GM13977 (cell line): ENCODE measurements around the gene MICU1.

ENCODE experiments used
- DNase-seq: peaks from one replicate; pipeline ENCODE4 v3.0.0; 2012; ENCODE audit warnings: low spot score
- in situ Hi-C: fragments of 300-500 bp; cut with MboI; formaldehyde crosslinking; loops from one replicate; pipeline ENCODE4 v1.12.0; 2022; ENCODE audit warnings: low sequenced_read_pairs, low pct_unique_long_range_greater_than_20kb, mixed read lengths, inconsistent platforms; ENCODE audit not compliant: unreplicated experiment
- TF ChIP-seq, protein P1 (sequence below): IDR thresholded peaks from 2 replicates; pipeline ENCODE4 v1.5.1; 2012; ENCODE audit warnings: mild to moderate bottlenecking, control low read depth; ENCODE audit not compliant: insufficient read depth; ENCODE audit errors: extremely low read depth, missing control alignments

The MICU1 gene

DNA sequence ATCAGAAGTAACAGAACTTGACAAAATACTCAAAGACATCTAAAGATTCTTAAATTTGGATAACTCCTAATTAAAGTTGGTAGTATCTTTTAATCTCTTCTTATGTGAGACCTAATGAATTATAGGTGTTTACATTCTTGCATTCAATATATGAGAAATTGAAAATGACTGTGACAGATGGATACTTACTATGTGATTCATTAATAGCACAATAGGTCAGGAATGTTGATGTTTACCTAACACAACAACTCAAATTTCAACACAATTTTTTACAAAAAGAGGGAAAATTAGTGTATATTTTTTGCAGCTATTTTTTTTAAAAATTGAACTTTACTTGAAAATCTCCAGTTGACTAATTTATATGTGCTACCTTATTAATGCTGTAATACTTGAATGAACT, 34.3 kb upstream of the MICU1 start:
- in situ Hi-C loops, result no loop called here
- TF ChIP-seq, protein P1, sequence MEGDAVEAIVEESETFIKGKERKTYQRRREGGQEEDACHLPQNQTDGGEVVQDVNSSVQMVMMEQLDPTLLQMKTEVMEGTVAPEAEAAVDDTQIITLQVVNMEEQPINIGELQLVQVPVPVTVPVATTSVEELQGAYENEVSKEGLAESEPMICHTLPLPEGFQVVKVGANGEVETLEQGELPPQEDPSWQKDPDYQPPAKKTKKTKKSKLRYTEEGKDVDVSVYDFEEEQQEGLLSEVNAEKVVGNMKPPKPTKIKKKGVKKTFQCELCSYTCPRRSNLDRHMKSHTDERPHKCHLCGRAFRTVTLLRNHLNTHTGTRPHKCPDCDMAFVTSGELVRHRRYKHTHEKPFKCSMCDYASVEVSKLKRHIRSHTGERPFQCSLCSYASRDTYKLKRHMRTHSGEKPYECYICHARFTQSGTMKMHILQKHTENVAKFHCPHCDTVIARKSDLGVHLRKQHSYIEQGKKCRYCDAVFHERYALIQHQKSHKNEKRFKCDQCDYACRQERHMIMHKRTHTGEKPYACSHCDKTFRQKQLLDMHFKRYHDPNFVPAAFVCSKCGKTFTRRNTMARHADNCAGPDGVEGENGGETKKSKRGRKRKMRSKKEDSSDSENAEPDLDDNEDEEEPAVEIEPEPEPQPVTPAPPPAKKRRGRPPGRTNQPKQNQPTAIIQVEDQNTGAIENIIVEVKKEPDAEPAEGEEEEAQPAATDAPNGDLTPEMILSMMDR, result no peak
- DNase-seq, result no peak

DNA sequence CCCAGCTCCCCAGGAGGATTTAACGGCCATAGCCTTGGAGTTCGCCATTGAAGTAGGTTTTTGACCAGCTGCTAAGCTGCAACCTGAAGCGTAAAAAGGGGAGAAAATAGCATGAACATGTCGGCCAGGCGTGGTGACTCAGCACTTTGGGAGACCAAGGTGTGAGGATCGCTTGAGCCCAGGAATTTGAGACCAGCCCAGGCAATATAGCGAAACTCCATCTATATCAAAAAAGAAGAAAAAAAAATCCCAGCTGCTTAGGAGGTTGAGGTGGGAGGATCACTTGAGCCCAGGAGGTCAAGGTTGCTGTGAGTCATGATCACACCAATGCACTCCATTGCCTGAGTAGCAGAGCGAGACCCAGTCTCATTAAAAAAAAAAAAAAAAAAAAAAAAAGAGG, 33.8 kb upstream of the MICU1 start:
- in situ Hi-C loops, result no loop called here
- TF ChIP-seq, protein P1, result no peak
- DNase-seq, result no peak

DNA sequence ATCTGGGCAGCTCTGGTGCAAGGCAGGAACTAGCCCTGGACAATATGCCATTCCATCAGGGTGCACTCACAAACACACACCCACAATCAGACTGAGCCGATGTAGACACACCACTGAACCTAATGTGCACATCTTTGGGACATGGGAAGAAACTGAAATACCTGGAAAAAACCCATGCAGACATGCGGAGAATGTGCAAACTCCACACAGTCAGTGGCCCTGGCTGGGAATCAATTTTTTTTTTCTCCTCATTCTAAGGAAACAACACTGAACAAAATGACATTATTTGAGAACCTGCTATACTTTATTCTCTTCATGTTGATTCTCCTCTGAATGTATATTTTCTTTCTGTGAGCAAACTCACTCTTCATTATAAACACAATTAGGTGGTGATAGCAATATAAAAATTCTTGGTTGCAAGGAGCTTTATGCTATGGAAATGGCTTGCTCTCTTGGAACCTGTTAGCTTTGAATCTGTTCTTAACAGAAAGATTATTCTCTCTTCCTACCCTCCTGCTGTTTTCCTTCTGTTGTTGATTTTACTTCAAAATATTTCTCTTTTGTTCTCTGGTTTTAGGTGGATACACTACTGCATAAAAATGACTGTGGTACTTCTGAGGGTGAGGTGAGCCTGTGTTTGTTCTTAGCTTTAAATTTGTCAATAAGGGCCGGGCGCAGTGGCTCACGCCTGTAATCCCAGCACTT, 33.0 kb upstream of the MICU1 start:
- TF ChIP-seq, protein P1, result no peak
- DNase-seq, result no peak
- in situ Hi-C loops, result no loop called here

DNA sequence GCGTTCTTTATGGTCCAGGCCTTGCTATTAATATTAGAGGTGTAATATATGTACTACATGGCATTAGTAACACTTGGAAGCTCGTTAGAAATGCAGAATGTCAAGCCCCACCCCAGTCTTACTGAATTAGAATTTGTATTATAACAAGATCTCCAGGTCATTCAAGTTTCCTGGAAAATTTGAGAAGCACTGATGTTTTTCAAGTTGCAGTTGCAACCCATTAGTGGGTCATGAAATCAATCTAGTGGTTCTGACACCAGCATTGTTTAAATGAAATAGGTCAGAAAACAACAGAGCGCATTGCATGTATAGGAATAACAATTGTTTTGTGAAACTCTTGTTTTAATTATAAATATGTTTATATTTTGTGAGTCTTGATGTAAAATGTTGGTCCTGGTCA, 28.8 kb upstream of the MICU1 start:
- TF ChIP-seq, protein P1, result no peak
- in situ Hi-C loops, result no loop called here
- no peak for DNase-seq

DNA sequence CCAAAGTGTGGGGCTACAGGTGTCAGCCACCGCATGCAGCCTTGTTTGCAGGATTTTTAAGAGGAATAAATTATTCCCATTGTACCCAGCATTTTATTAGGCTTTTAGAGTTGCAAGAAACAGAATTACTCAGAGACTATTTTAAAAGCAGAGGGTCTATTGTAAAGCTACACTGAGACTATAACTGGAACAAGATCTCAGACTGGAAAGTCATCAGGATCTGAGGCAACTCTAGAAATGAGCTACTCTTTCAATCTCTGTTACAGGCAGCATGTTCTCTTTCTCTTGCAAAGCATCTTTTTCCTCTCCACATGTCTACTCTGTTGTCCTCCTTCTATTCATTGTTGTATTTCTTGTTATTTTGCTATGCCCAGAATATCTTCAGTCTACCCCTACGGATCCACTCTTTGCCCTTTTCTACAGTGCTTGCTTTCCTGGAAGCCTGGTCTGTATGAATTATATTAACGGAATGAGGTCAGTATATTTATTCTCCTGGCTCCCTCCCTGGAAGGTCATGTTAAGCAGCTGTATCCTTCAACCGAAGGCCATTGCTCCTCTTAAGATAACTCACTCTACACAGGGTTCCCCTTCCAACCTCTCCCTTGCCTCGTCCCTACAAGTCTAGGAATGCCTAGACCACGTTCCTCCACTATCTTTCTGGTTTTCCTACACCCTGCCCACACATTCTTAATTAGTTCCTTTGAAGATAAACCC, 27.7 kb upstream of the MICU1 start:
- DNase-seq, result no peak
- in situ Hi-C loops, result no loop called here
- TF ChIP-seq, protein P1, result no peak

DNA sequence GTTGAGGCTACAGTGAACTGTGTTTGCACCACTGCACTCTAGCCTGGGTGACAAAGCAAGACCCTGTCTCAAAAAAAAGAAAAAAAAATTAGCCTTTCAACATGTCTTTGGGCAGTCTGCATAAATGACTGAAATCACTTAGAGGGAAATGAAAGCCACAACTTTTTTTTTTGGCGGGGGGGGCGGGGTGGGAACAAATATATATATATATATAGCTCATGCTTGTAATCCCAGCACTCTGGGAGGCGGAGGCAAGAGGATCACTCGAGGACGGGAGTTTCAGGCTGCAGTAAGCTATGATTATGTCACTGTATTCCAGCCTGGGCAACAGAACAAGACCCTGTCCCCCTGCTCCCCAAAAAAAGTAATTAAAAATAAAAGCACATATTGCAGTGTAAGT, 23.4 kb upstream of the MICU1 start:
- TF ChIP-seq, protein P1, result no peak
- in situ Hi-C loops, result no loop called here
- no peak for DNase-seq
